Neuron (in vitro differentiated cells): ENCODE measurements around the gene WDFY4.

Experiments used
- H2AFZ ChIP-seq: one replicate; pipeline ENCODE4 v1.6.1; 2013; ENCODE audit warnings: low read depth, mild to moderate bottlenecking, inconsistent platforms, low read length, moderate library complexity
- H3K27me3 ChIP-seq: one replicate; pipeline ENCODE4 v1.6.1; 2013; ENCODE audit warnings: low read length; ENCODE audit not compliant: insufficient read depth
- H3K36me3 ChIP-seq: one replicate; pipeline ENCODE4 v1.6.1; 2013; ENCODE audit warnings: low read length; ENCODE audit not compliant: insufficient read depth
- H3K4me1 ChIP-seq: one replicate; pipeline ENCODE4 v1.6.1; 2013; ENCODE audit warnings: low read length; ENCODE audit not compliant: insufficient read depth
- H3K4me3 ChIP-seq: 2 replicates; pipeline ENCODE4 v1.5.1; 2013; ENCODE audit warnings: mild to moderate bottlenecking, low read length, moderate library complexity
- H3K9me3 ChIP-seq: one replicate; pipeline ENCODE4 v1.6.1; 2013; ENCODE audit warnings: low read length

WDFY4 gene

DNA sequence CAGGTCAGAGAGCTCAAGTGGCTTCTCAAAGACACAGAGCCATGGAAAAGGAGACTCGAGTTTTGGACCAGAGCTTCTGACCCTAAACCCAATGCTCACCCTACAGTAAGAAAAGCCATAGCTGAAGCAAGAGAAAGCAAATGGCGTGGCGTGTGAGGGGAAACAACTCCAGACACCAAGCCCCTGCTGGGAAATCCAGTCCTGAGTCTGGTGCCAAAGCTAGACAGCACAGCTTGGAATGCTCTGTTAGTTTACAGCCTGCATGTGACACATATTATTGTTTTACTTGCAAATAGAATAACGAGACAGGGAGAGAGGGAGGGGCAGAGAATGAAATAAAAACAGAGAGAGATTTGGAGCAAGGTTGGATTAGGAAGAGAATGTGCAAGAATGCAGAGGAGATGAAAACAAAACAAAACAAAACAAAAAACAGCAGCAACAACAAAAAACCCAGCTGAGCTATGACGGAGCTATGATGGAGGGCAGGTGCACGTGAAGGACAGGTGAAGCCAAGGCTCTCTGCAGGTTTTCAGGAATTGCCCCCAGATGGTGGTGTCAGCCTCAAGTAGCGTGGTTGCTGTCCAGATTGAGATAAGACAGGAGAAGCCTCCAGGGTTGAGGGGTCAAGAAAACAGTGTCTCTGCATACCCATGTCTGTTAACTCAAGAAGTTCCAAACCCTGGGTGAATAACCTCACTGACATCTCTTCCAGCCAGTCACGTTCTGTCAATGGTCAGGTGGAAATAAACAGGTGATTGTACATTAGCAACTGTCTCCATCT is 324.7 kb downstream of the WDFY4 start:
- Histone ChIP-seq H3K9me3 (no peaks in the 10 kb centered on the region), H3K4me3 (no peak overlapping the region), H2AFZ (no peak overlapping the region), H3K4me1 (no peaks in the 10 kb centered on the region), H3K27me3 (no peaks in the 10 kb centered on the region), H3K36me3 (no peaks in the 10 kb centered on the region)

DNA sequence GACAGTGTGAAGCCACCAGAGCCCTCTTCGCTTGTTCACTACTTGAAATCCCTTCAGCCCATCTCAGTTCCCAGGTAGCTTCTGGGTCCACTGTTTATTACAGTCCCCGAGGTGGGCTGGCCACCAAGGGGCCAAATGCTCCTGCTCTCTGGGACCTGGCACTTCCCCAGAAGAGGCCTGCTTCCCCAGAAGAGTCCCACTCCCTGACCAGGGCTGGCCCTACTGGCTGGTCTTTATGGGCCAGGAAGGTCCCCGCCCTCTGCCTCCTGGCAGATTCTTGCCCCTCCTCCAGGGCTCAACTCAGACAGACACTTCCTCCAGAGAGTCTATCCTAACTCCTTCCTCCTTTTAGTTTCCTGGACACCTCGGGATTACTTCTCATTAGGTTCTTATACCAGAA is 325.6 kb downstream of the WDFY4 start:
- Histone ChIP-seq H3K36me3 (no peaks in the 10 kb centered on the region), H2AFZ (no peak overlapping the region), H3K27me3 (no peaks in the 10 kb centered on the region), H3K9me3 (no peaks in the 10 kb centered on the region), H3K4me1 (no peaks in the 10 kb centered on the region), H3K4me3 (no peak overlapping the region)

DNA sequence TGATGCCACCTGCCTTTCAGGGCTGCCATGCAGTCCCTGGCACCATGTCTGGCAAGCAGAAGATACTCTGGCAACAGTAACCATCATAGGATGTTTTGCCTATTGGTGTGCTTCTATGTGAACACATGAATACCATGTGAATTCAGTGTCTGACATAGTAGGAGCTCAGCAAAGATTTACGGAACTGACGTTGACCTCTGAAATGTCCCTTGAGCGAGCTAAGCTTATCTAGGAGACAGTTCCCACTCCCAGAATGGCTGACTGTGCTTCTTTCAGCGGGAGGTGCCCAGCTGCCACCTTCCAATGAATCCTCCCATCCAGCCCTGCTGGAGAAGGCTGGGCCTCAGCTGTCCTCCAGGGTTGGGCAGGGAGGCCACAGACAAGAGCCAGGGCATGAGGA is 326.2 kb downstream of the WDFY4 start:
- Histone ChIP-seq H3K4me1 (no peaks in the 10 kb centered on the region), H3K9me3 (no peaks in the 10 kb centered on the region), H3K4me3 (no peak overlapping the region), H2AFZ (no peak overlapping the region), H3K36me3 (no peaks in the 10 kb centered on the region), H3K27me3 (no peaks in the 10 kb centered on the region)

DNA sequence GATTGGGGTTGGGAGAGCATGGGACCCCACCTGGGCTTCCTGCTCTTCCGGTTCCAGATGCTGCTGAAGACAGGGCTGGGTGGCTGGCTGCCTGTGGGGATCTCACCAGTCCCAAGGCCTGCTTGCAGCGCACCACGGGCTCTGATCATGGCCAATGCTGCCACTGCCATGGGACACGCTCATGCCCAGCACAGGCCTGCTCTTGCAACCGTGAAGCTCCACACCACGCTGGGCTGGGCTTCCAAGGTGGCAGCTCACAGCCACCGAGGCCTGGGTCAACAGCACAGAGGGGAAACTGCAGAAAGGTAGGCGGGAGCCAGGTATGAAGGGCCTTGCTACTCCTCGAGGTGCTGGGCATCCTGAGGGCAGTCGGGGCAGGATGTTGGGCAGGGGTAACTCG is 327.1 kb downstream of the WDFY4 start:
- Histone ChIP-seq H3K9me3 (no peaks in the 10 kb centered on the region), H3K27me3 (no peaks in the 10 kb centered on the region), H3K36me3 (no peaks in the 10 kb centered on the region), H3K4me3 (no peak overlapping the region), H3K4me1 (no peaks in the 10 kb centered on the region), H2AFZ (no peak overlapping the region)

DNA sequence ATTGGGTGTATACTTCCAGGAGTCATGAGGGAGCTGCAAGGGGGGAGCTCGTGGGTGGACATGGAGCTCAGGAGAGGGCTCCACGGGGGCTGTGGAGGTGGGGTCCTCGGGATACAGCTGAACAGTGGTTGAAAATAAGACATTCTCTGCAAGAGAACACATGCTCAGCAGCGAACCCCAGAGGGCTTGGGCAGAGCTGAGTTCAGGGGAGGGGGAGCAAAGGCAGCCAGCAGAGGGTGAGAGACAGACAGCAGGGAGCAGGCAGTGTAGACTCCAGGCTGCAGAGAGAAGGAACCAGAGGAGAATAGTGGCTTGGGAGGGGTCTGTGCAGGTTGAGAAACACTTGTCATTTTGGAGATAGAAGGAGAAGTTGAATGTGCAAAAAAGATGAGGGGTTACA is 327.9 kb downstream of the WDFY4 start:
- H3K9me3 ChIP-seq = no peaks in the 10 kb centered on the region
- H2AFZ ChIP-seq = no peak overlapping the region
- H3K4me1 ChIP-seq = no peaks in the 10 kb centered on the region
- no peak overlapping the region for H3K4me3 ChIP-seq
- H3K36me3 ChIP-seq = no peaks in the 10 kb centered on the region
- H3K27me3 ChIP-seq = no peaks in the 10 kb centered on the region

DNA sequence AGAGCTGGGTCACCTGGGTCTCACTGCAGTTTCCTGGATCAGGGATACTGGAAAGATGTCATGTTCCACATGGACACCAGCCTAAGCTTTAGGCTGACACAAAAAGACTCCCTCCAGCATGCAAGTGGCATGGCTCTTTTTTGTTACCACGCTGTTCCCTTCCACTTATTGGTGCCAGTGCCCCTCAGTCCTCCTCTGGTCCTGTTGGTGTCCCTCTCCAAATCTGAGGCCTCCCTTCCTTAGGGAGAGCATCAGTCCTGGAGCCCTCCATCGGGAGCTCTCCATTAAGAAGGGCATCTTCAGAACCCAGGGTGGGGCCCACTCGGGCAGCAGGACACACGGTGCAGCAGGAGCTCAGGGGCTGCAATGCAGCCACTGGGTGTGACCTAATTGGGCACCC is 331.0 kb downstream of the WDFY4 start:
- Histone ChIP-seq H2AFZ (no peak overlapping the region), H3K36me3 (no peaks in the 10 kb centered on the region), H3K9me3 (no peaks in the 10 kb centered on the region), H3K27me3 (no peaks in the 10 kb centered on the region), H3K4me3 (no peak overlapping the region), H3K4me1 (no peaks in the 10 kb centered on the region)

DNA sequence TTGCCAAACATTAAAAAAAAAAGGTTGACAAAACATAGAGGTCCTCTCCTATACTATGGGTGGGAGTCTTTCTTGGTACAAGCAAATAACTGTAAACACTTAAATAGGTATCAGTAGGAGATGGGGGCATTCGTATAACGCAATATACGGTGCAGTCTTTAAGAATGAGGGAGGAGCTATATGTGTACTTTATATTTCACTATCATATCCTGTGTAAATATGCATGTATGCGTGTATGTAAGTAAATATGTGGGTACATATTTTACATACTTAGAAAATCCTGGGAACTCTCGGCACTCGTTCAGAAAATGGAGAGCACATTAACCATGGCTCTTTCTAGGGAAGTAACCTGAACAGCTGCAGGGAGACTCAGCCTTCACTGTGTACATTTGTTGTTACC is 337.0 kb downstream of the WDFY4 start:
- Histone ChIP-seq H3K36me3 (no peaks in the 10 kb centered on the region), H3K9me3 (no peaks in the 10 kb centered on the region), H3K4me1 (no peaks in the 10 kb centered on the region), H2AFZ (no peak overlapping the region), H3K4me3 (no peak overlapping the region), H3K27me3 (no peaks in the 10 kb centered on the region)

DNA sequence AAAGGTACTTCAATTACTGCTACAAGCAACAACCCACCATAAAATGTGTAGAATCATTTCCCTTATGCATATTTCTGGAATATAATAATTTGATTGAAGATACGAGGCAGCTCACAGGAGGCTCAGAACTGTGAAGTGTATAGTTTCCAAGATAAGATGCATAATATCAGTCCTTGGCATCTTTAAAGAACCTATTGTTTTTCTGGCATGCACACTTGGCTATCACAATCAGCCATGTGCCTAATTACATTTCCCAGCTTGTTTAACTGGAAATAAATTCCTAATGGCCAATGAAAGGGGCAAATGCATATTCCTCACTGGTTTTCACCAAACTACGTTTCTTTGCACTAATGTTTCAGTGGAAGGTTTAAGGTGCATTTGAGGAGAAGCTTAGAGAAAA is 338.4 kb downstream of the WDFY4 start:
- Histone ChIP-seq H3K36me3 (no peaks in the 10 kb centered on the region), H3K4me3 (no peak overlapping the region), H3K9me3 (no peaks in the 10 kb centered on the region), H3K4me1 (no peaks in the 10 kb centered on the region), H2AFZ (no peak overlapping the region), H3K27me3 (no peaks in the 10 kb centered on the region)

DNA sequence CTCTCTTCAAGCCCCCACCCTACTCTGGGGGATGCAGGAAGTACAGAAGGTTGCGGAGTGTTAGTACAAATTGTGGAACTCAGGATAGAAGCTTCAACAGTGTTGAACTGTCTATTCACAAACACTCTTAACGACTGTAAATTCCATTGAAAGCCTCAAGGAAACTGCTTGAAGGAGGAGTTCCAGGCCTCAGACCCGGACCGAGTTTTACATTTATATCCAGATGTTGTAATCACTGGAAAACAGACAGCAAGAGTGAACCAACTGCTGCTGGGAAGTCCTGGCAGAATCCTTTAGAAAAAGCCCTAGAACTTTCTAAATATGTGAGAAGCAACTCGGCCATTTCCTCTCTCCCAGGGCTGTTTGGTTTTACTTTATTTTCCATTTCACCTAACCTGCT is 339.1 kb downstream of the WDFY4 start:
- Histone ChIP-seq H3K4me1 (no peaks in the 10 kb centered on the region), H3K27me3 (no peaks in the 10 kb centered on the region), H3K4me3 (no peak overlapping the region), H3K9me3 (no peaks in the 10 kb centered on the region), H2AFZ (no peak overlapping the region), H3K36me3 (no peaks in the 10 kb centered on the region)

DNA sequence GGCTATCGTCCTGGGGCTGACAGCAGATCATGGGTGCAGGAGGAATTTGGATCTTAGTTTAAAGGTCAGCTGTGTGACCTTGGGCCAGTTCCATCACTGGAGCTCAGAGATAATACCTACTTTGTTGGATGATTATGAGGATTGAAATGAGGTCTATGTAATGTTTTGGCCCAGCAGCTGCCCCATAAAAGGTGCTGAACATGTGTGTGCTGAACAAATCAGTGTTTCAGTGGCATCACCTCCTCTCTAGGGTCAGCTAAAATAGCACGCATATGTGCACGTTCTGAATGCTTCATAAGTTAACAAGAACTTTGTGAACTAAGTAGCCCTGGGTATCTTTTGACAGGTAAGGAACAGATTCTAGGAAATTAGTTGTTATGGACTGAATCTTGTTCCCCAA is 339.8 kb downstream of the WDFY4 start:
- H2AFZ ChIP-seq = no peak overlapping the region
- H3K4me1 ChIP-seq = no peaks in the 10 kb centered on the region
- H3K27me3 ChIP-seq = no peaks in the 10 kb centered on the region
- H3K9me3 ChIP-seq = no peaks in the 10 kb centered on the region
- no peak overlapping the region for H3K4me3 ChIP-seq
- H3K36me3 ChIP-seq = no peaks in the 10 kb centered on the region

DNA sequence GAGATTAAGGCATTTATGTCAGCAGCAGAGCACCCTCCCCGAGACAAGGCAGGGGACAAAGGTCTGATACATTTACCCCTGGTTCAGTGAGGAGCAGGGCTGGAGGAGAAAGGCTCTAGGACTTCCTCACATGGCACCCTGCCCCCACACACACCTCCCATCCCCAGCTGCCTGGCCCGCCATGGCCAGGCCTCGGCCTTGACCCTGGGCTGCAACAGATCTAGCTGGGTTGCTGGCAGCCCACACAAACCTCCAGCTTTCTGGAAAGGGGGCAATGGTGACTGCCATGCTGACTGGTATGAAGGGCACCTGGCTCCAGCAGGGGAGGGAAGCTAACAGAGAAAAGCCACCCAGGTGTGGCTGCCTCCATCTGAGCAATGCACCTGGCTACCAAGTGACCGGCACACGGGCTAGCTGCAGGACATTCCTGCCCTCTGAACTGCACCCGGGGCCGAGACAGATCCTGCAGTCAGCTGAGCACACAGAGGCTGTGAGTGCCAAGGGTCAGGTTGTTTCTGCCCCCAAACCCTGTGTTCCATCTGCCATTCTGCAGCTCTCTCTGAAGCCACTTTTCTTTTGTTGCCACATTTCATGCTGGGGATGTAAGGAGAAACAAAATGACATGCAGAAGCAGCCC is 340.8 kb downstream of the WDFY4 start:
- H2AFZ ChIP-seq = no peak overlapping the region
- no peaks in the 10 kb centered on the region for H3K4me1 ChIP-seq
- H3K9me3 ChIP-seq = no peaks in the 10 kb centered on the region
- no peaks in the 10 kb centered on the region for H3K36me3 ChIP-seq
- no peak overlapping the region for H3K4me3 ChIP-seq
- H3K27me3 ChIP-seq = no peaks in the 10 kb centered on the region

DNA sequence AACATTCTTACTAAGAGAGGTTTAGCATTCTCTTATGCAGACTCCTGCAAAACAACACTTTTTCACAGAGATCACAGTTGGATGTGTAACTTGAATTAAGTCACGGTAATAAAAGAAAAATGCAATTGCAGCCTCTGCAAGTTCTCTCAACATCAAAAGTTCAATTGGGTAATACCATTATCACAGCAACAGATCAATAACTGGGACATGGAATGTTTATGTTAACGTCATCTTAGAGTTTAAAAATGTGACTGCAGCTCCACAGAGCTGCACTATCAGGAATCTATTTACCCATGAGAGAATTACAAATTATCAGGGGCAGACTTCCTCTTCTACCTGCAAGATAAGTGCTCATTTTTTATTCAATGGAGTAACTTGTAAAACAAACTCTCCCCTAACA is 344.0 kb downstream of the WDFY4 start:
- Histone ChIP-seq H3K4me3 (no peak overlapping the region), H3K9me3 (no peaks in the 10 kb centered on the region), H3K27me3 (no peaks in the 10 kb centered on the region)

DNA sequence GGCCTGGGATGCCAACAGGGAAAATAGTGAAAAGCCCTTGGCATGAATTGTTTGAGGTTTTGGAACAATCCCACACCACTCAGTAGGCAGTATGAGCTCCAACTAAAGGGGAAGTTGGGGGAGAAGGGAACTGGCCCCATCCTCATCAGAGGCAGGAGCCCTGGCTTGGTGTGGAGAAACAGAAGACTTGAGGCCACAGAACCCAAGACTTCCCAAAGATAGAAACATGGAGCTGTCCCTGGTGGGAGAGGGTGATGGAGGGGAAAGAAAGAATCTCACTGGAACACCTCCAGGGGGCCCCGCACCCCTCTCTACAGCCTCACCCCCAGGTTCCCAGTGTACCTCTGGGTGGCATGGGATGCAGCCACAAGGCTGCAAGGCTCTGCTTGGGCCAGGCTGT is 345.0 kb downstream of the WDFY4 start:
- H3K27me3 ChIP-seq = no peaks in the 10 kb centered on the region
- no peaks in the 10 kb centered on the region for H3K9me3 ChIP-seq
- H3K36me3 ChIP-seq = no peaks in the 10 kb centered on the region
- no peak overlapping the region for H3K4me3 ChIP-seq
- no peaks in the 10 kb centered on the region for H3K4me1 ChIP-seq
- no peak overlapping the region for H2AFZ ChIP-seq

More for the DNA sequence above, 344.0 kb downstream of the WDFY4 start:
- Histone ChIP-seq H2AFZ (no peak overlapping the region), H3K4me1 (no peaks in the 10 kb centered on the region), H3K36me3 (no peaks in the 10 kb centered on the region)
